SK-N-SH (cell line): ENCODE data around the gene IL21R. TPM values are rescaled to one million over a fixed set of nuclear protein-coding genes. Genes with fewer than 3 reads are reported as not detected.

Source experiments
- CTCF ChIA-PET: fragments of 300-600, 350-600 bp; formaldehyde crosslinking; extraction: SDS; loops from one replicate; lab custom pipeline; 2021; lab: Yijun Ruan, JAX
- POLR2A ChIA-PET: fragments of 350-600 bp; sonication (Branson Sonifier 250); formaldehyde crosslinking; extraction: SDS; loops from one replicate; lab custom pipeline; 2020; ENCODE audit warnings: antibody characterized with exemption, inconsistent platforms; lab: Yijun Ruan, JAX
- DNase-seq: peaks from one replicate; pipeline ENCODE4 v3.0.0; 2012
- H2AFZ ChIP-seq: fragments of 200-600 bp; sonication (generic); 2 replicates; pipeline ENCODE4 v1.8.1; 2016; ENCODE audit warnings: antibody characterized with exemption, mild to moderate bottlenecking, low read depth
- H3F3A ChIP-seq: fragments of 200-600 bp; sonication (generic); replicated peaks from 2 replicates; pipeline ENCODE3; 2016; ENCODE audit warnings: antibody characterized with exemption, mild to moderate bottlenecking; ENCODE audit not compliant: insufficient read depth
- H3K27ac ChIP-seq, 2 experiments: fragments of 200-500 bp in 1 of 2; fragments of 200-600 bp in 1 of 2; sonication (Bioruptor generic) in 1 of 2; sonication (generic), shearing (Covaris generic) in 1 of 2; 2 replicates each; pipeline versions ENCODE4 v1.5.1 to v1.6.1; 2014 to 2016; ENCODE audit warnings: low read depth in 2 of 2, inconsistent platforms in 1 of 2, low read length in 1 of 2, mild to moderate bottlenecking in 1 of 2, mixed read lengths in 1 of 2
- H3K27me3 ChIP-seq: fragments of 200-600 bp; sonication (generic), shearing (Covaris generic); 2 replicates; pipeline ENCODE4 v1.6.1; 2016; ENCODE audit warnings: mixed run types; ENCODE audit not compliant: insufficient read depth
- H3K36me3 ChIP-seq, 2 experiments: fragments of 200-500 bp in 1 of 2; fragments of 200-600 bp in 1 of 2; sonication (Bioruptor generic) in 1 of 2; sonication (generic) in 1 of 2; replicated peaks in 1 of 2; 2 replicates each; pipeline versions ENCODE3 to v1.5.1; 2014 to 2016; ENCODE audit warnings: low read length in 1 of 2, mild to moderate bottlenecking in 1 of 2; ENCODE audit not compliant: insufficient read depth in 2 of 2, control insufficient read depth in 1 of 2
- H3K4me1 ChIP-seq, 2 experiments: fragments of 200-500 bp in 1 of 2; fragments of 200-600 bp in 1 of 2; sonication (Bioruptor generic) in 1 of 2; sonication (generic), shearing (Covaris generic) in 1 of 2; 2 replicates each; pipeline versions ENCODE4 v1.5.1 to v1.6.1; 2014 to 2016; ENCODE audit warnings: low read depth in 1 of 2, low read length in 1 of 2, mixed run types in 1 of 2; ENCODE audit not compliant: insufficient read depth in 2 of 2, control insufficient read depth in 1 of 2
- H3K4me2 ChIP-seq: fragments of 200-600 bp; sonication (generic), shearing (Covaris generic); 2 replicates; pipeline ENCODE4 v1.6.1; 2017; ENCODE audit warnings: mixed run types
- H3K4me3 ChIP-seq, 2 experiments: fragments of 200-500 bp in 1 of 2; fragments of 200-600 bp in 1 of 2; sonication (Bioruptor generic) in 1 of 2; sonication (generic), shearing (Covaris generic) in 1 of 2; 2 replicates each; pipeline versions ENCODE4 v1.5.1 to v1.8.1; 2014 to 2016; ENCODE audit warnings: low read depth in 2 of 2, inconsistent platforms in 1 of 2, low read length in 1 of 2, mild to moderate bottlenecking in 1 of 2, mixed read lengths in 1 of 2, moderate library complexity in 1 of 2
- H3K79me2 ChIP-seq: fragments of 200-600 bp; sonication (generic); 2 replicates; pipeline ENCODE4 v1.8.1; 2017; ENCODE audit warnings: mild to moderate bottlenecking; ENCODE audit not compliant: insufficient read depth
- H3K9ac ChIP-seq: fragments of 200-600 bp; sonication (generic); 2 replicates; pipeline ENCODE4 v1.6.1; 2017; ENCODE audit warnings: mixed run types
- H3K9me2 ChIP-seq: fragments of 200-600 bp; sonication (generic); 2 replicates; pipeline ENCODE4 v1.6.1; 2017; ENCODE audit warnings: mixed run types
- H3K9me3 ChIP-seq: fragments of 200-600 bp; sonication (generic); 2 replicates; pipeline ENCODE4 v1.6.1; 2017; ENCODE audit warnings: mixed run types, mild to moderate bottlenecking, moderate library complexity
- H4K20me1 ChIP-seq: fragments of 200-600 bp; sonication (generic); 2 replicates; pipeline ENCODE4 v1.6.1; 2017; ENCODE audit warnings: mild to moderate bottlenecking, mixed run types; ENCODE audit not compliant: insufficient read depth
- EZH2phosphoT487 ChIP-seq: fragments of 200-600 bp; sonication (generic); IDR thresholded peaks from 2 replicates; pipeline ENCODE4 v1.6.1; 2017; ENCODE audit warnings: low read depth, mixed run types, mild to moderate bottlenecking, antibody characterized with exemption, moderate library complexity, borderline replicate concordance
- GATA2 ChIP-seq: sonication (generic); formaldehyde crosslinking; IDR thresholded peaks from 2 replicates; pipeline ENCODE4 v1.5.0; 2020; ENCODE audit warnings: mild to moderate bottlenecking, missing genetic modification reagents
- MEF2A ChIP-seq: IDR thresholded peaks from 2 replicates; pipeline ENCODE4 v1.4.0; 2012; ENCODE audit warnings: low read depth, borderline replicate concordance
- MXI1 ChIP-seq: IDR thresholded peaks from 2 replicates; pipeline ENCODE4 v1.6.1; 2012; ENCODE audit warnings: mild to moderate bottlenecking, low read depth, low read length, improper control_type of control experiment
- NFIC ChIP-seq: IDR thresholded peaks from 2 replicates; pipeline ENCODE4 v1.4.0; 2012; ENCODE audit warnings: borderline replicate concordance
- NRF1 ChIP-seq: IDR thresholded peaks from 2 replicates; pipeline ENCODE4 v1.6.1; 2012; ENCODE audit warnings: low read depth, mild to moderate bottlenecking, low read length
- POLR2AphosphoS5 ChIP-seq: IDR thresholded peaks from 2 replicates; pipeline ENCODE4 v1.6.1; 2012; ENCODE audit warnings: low read depth, low read length
- RFX5 ChIP-seq: IDR thresholded peaks from 2 replicates; pipeline ENCODE4 v1.6.1; 2012; ENCODE audit warnings: mild to moderate bottlenecking, improper control_type of control experiment, low read length
- TCF12 ChIP-seq: IDR thresholded peaks from 2 replicates; pipeline ENCODE4 v1.4.0; 2012
- TEAD4 ChIP-seq: IDR thresholded peaks from 2 replicates; pipeline ENCODE4 v1.4.0; 2012; ENCODE audit warnings: mild to moderate bottlenecking, borderline replicate concordance; ENCODE audit not compliant: insufficient read depth
- YY1 ChIP-seq: IDR thresholded peaks from 2 replicates; pipeline ENCODE4 v1.4.0; 2012; ENCODE audit warnings: low read depth, mild to moderate bottlenecking
- WGBS: methylation state at CpG from one replicate; pipeline ENCODE4 v1.1.6; 2017; ENCODE audit warnings: low lambda C conversion rate; 5-methylcytosine and 5-hydroxymethylcytosine counted together
- polyA plus RNA-seq, 3 experiments: library from polyadenylated mRNA; depleted of rRNA; stranded (reverse); fragments of >200 nt; gene quantifications; 2 replicates each; pipeline ENCODE4 v1.2.3, GENCODE V29; 2012
- TF ChIP-seq, protein P1 (sequence below): fragments of 150-350 bp; IDR thresholded peaks from 2 replicates; pipeline ENCODE4 v1.6.1; 2017; ENCODE audit warnings: antibody characterized with exemption, low read length, low read depth, borderline replicate concordance

IL21R gene
- polyA plus RNA-seq, 1 of the 3 experiments (the other 2 are of a cell fraction) = 0.13 TPM

DNA sequence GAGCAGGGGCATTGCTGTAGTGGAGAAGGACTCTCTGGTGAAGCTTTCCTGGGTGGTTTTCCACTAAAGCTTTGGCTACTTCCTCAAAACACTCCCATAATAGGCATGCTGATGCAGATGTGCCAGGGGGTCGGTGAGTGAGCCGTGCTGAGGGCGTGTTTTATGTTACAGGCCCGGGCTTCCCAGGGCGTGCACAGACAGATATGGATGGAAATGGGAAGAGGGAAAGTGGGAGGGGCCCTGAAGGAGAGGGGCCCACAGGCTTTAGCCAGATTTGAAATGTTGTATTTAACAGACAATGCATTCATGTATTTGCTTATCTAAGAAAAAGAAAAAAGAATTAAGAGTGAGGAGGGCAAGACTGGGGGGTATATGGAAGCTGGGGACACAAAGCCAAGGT lies 56.3 kb downstream of the IL21R start (continued):
- TF ChIP-seq TEAD4 (no peak), YY1 (no peak), MEF2A (no peak), NRF1 (no peak), NFIC (no peak)

DNA sequence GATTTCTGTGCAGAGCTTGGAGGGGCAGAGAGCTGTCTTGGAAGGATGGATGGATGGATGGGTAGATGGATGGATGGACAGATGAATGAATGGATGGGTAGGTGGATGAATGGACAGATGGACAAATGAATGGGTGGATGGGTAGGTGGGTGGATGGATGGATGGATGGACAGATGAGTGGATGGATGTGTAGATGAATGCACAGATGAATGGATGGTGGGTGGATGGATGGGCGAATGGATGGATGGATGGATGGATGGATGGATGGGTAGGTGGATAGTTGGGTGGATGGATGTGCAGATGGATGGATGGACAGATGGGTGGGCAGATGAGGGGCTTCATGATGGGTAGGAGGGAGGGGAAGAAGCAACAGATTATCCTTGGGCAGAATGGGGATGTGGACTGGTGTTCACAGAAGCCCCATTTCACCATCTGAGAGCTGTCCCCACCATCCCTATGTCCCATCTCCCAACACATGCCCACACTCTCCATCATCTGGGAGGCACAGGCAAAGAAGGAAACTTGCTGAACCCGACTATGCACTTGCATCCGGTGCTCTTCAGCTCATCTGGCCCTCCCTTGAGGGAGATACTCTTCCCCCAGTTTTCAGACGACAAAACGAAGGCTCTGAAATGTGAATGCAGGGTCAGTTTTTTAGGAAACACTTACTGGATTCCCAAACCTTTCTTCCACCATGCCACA lies 57.2 kb downstream of the IL21R start:
- H3K79me2 ChIP-seq = no peaks in the 10 kb centered on the region
- no peak for TF ChIP-seq GATA2
- TF ChIP-seq, protein P1, sequence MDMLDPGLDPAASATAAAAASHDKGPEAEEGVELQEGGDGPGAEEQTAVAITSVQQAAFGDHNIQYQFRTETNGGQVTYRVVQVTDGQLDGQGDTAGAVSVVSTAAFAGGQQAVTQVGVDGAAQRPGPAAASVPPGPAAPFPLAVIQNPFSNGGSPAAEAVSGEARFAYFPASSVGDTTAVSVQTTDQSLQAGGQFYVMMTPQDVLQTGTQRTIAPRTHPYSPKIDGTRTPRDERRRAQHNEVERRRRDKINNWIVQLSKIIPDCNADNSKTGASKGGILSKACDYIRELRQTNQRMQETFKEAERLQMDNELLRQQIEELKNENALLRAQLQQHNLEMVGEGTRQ = no peak
- TF ChIP-seq, all 33 proteins: peak for 0
- Histone ChIP-seq H3K4me3 (no peak overlapping the region), H2AFZ (no peak overlapping the region), H3F3A (peaks cover 2% of the 10 kb centered on the region), H3K4me2 (no peak overlapping the region), H3K9me2 (no peaks in the 10 kb centered on the region), H3K27ac (no peak overlapping the region), H3K36me3 (peaks cover 9 to 46% of the 10 kb centered on the region in 2 experiments), H4K20me1 (no peaks in the 10 kb centered on the region), H3K9ac (no peak overlapping the region), H3K4me1 (no peaks in the 10 kb centered on the region; a peak in 1 of 4 replicates), H3K27me3 (no peaks in the 10 kb centered on the region), H3K9me3 (no peaks in the 10 kb centered on the region)
- ChIA-PET CTCF (interaction anchor here (1.4 to 2.3 kb wide), 2 partner anchors 224 to 280 kb away, joined by 5 to 8 read pairs; no protein-coding TSS in a partner anchor), POLR2A (no interaction called here)
- no peak for DNase-seq
- WGBS = 92% methylated on average over 5 of the region's 5 CpGs

DNA sequence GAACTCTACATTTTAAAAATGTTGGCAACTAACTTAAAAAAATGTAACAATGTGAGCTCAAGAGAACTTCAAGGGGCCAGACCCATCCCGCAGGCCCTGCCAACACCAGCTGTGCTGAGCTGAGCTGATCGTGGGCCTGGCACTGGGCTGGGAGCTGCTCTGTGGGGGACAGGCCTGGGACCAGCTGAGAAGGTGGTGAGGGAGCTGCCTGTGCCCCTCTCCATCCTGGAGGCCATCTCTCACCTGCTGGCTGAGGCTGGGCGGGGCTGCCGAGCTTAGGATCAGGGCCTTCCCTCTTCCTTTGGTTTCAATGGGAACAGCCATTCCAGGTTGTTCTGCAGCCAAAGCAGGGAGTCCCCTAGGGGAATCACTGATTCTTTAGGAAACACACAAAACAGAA lies 58.2 kb downstream of the IL21R start:
- no peak overlapping the region for H3K4me3 ChIP-seq
- peaks cover 15 to 56% of the 10 kb centered on the region in 2 experiments for H3K36me3 ChIP-seq
- no peak for DNase-seq
- no peaks in the 10 kb centered on the region for H4K20me1 ChIP-seq
- TF ChIP-seq RFX5 (no peak), POLR2AphosphoS5 (no peak), TCF12 (no peak), MXI1 (no peak), EZH2phosphoT487 (no peak)
- TF ChIP-seq, protein P1 = no peak
- H3K27ac ChIP-seq = no peak overlapping the region
- H3K9me2 ChIP-seq = no peaks in the 10 kb centered on the region
- H3K27me3 ChIP-seq = no peaks in the 10 kb centered on the region
- CTCF ChIA-PET = interaction anchor here (0.7 to 2.3 kb wide), 2 partner anchors 225 to 281 kb away, joined by 3 to 8 read pairs; no protein-coding TSS in a partner anchor
- H3K9me3 ChIP-seq = no peaks in the 10 kb centered on the region
- H3K79me2 ChIP-seq = no peaks in the 10 kb centered on the region
- no peaks in the 10 kb centered on the region; a peak in 1 of 4 replicates for H3K4me1 ChIP-seq
- no peak overlapping the region for H3K4me2 ChIP-seq
- no peak overlapping the region for H3K9ac ChIP-seq
- peaks cover 2% of the 10 kb centered on the region for H3F3A ChIP-seq
- no peak overlapping the region for H2AFZ ChIP-seq
- WGBS = 86% methylated on average over 2 of the region's 4 CpGs
- POLR2A ChIA-PET = no interaction called here
